ENCODE data around the gene LRRC8E.

DNA sequence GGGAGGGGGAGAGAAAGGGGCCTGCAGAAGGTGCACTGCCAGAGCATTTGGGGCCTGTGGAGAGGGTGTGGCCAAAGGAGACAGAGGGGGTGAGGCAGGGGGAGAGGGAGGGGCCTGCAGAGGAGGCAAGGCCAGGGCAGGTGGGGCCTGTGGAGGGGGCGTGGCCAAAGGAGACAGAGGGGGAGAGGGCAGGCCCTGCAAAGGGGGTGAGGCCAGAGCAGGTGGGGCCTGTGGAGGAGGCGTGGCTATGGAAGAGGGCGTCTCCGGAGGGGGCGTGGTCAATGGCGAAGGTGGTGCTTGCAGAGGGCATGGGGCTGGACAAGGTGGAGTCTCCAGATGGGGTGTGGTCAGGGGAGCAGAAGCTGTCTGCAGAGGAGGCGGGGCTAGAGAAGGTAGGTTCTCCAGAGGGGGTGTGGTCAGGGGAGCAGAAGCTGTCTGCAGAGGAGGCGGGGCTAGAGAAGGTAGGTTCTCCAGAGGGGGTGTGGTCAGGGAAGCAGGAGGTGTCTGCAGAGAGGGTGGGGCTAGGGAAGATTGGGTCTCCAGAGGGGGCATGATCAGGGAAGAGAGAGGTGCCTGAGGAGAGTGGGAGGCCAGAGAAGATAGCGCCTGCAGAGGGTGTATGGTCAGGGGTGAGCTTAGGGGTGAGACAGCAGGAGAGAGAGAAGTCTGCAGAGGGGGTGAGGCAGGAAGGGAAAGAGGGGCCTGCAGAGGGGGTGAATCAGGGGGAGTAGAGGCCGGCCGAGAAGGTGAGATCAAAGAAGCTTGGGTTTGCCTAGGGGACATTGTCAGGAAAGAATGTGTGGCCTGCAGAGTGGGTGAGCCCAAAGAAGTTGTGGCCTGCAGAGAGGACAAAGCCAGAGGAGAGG is 17.5 kb upstream of the LRRC8E start:
- no peak for TF ChIP-seq CTCF (IDR thresholded peaks at IDR 0.05)
- no peak for TF ChIP-seq POLR2A (IDR thresholded peaks at IDR 0.05)
